K562 (cell line): ENCODE measurements around the gene NOTO. TPM values are rescaled to one million over a fixed set of nuclear protein-coding genes. Genes with fewer than 3 reads are reported as not detected.

ENCODE experiments used
- ATAC-seq: fragments of 200-7000 bp; cut with Tn5 transposase; 3 replicates; pipeline ENCODE4 v1.9.1; 2020; ENCODE audit warnings: moderate library complexity
- BruUV-seq: library from RNA; stranded (reverse); fragments of 400-500 nt; replicated peaks from 2 replicates; lab custom pipeline; 2021; lab: Mats Ljungman, UMichigan
- CTCF ChIA-PET: fragments of 300-600 bp; formaldehyde crosslinking; extraction: SDS; loops from one replicate; lab custom pipeline; 2021; ENCODE audit warnings: low intra/inter-chr PET ratio; lab: Yijun Ruan, JAX
- POLR2A ChIA-PET: fragments of 300-600, 350-650 bp; sonication (Branson Sonifier 250); formaldehyde crosslinking; extraction: SDS; loops from one replicate; lab custom pipeline; 2021; ENCODE audit warnings: antibody characterized with exemption, inconsistent platforms; lab: Yijun Ruan, JAX
- DNase-seq, 4 experiments: peaks; one replicate each; pipeline versions ENCODE4 v3.0.0 to v3.0.0-alpha.2; 2011 to 2018; ENCODE audit warnings: low spot score in 3 of 4, mixed read lengths in 3 of 4; ENCODE audit errors: extremely low read depth in 1 of 4
- FAIRE-seq: peaks from 2 replicates; lab custom pipeline; 2011; peaks lifted over from hg19 to GRCh38; lab: Jason Lieb, UNC
- H2AFZ ChIP-seq: 2 replicates; pipeline ENCODE4 v1.6.0; 2011; ENCODE audit warnings: low read depth, low read length, control low read depth, inconsistent platforms
- H3K27ac ChIP-seq: fragments of 200-600 bp; 3 replicates; pipeline ENCODE4 v1.8.0; 2011; ENCODE audit warnings: low read depth, mild to moderate bottlenecking, control low read depth, inconsistent platforms, low read length, moderate library complexity, mixed read lengths; ENCODE audit errors: extremely low read depth
- H3K27me3 ChIP-seq, 2 experiments: fragments of 300-600 bp in 1 of 2; 2 replicates in 1 of 2; 3 replicates in 1 of 2; pipeline versions ENCODE4 v1.6.0 to v1.8.0; 2011; ENCODE audit warnings: inconsistent platforms in 2 of 2, low read length in 2 of 2, mild to moderate bottlenecking in 1 of 2, mixed read lengths in 1 of 2, moderate library complexity in 1 of 2; ENCODE audit not compliant: control insufficient read depth in 2 of 2, insufficient read depth in 2 of 2
- H3K36me3 ChIP-seq: fragments of 300-600 bp; 3 replicates; pipeline ENCODE4 v1.8.0; 2011; ENCODE audit warnings: mild to moderate bottlenecking, low read length, inconsistent platforms; ENCODE audit not compliant: control insufficient read depth, insufficient read depth
- H3K4me1 ChIP-seq, 2 experiments: fragments of 200-600 bp in 1 of 2; replicated peaks in 1 of 2; 2 replicates in 1 of 2; 3 replicates in 1 of 2; pipeline versions ENCODE4 v1.5.1 to v1.8.0; 2011; ENCODE audit warnings: inconsistent platforms in 2 of 2, low read length in 2 of 2, mild to moderate bottlenecking in 1 of 2, mixed read lengths in 1 of 2, moderate library complexity in 1 of 2; ENCODE audit not compliant: control insufficient read depth in 2 of 2, insufficient read depth in 2 of 2
- H3K4me2 ChIP-seq: 2 replicates; pipeline ENCODE4 v1.6.1; 2011; ENCODE audit warnings: low read length, control low read depth, inconsistent platforms, mixed read lengths; ENCODE audit not compliant: insufficient read depth
- H3K4me3 ChIP-seq: fragments of 200-600 bp; sonication (generic), shearing (Covaris generic); 2 replicates; pipeline ENCODE4 v1.5.1; 2016; ENCODE audit warnings: control low read depth, inconsistent platforms
- H3K79me2 ChIP-seq: fragments of 200-600 bp; 3 replicates; pipeline ENCODE4 v1.8.0; 2011; ENCODE audit warnings: low read length, inconsistent platforms; ENCODE audit not compliant: control insufficient read depth, insufficient read depth
- H3K9ac ChIP-seq, 2 experiments: 2 replicates each; pipeline versions ENCODE4 v1.6.0 to v1.6.1; 2011; ENCODE audit warnings: low read depth in 2 of 2, low read length in 2 of 2, control low read depth in 1 of 2, inconsistent platforms in 1 of 2, mild to moderate bottlenecking in 1 of 2, mixed read lengths in 1 of 2; ENCODE audit not compliant: insufficient read depth in 1 of 2
- H3K9me1 ChIP-seq: one replicate; pipeline ENCODE4 v1.6.0; 2011; ENCODE audit warnings: inconsistent platforms, mild to moderate bottlenecking, low read length, moderate library complexity; ENCODE audit not compliant: control insufficient read depth, insufficient read depth
- H3K9me3 ChIP-seq: replicated peaks from 2 replicates; pipeline ENCODE4 v1.5.1; 2011; ENCODE audit warnings: low read depth, low read length, inconsistent platforms; ENCODE audit not compliant: control insufficient read depth, insufficient read depth
- H4K20me1 ChIP-seq: replicated peaks from 2 replicates; pipeline ENCODE4 v1.6.1; 2011; ENCODE audit warnings: low read length, inconsistent platforms, mixed read lengths; ENCODE audit not compliant: control insufficient read depth, insufficient read depth
- BRD9 ChIP-seq: fragments of 450-650 bp; IDR thresholded peaks from 2 replicates; pipeline ENCODE4 v1.6.1; 2018; ENCODE audit warnings: low read depth; ENCODE audit not compliant: partially characterized antibody
- CSDE1 ChIP-seq, 2 experiments: fragments of 450-650 bp; IDR thresholded peaks; 2 replicates each; pipeline ENCODE4 v1.6.1; 2016; ENCODE audit warnings: mild to moderate bottlenecking in 1 of 2
- CUX1 ChIP-seq: fragments of 200-800 bp; sonication (Bioruptor generic); IDR thresholded peaks from 2 replicates; pipeline ENCODE4 v1.6.1; 2016; ENCODE audit warnings: missing genetic modification characterization, missing compliant biosample characterization
- ELK1 ChIP-seq: sonication (generic); formaldehyde crosslinking; IDR thresholded peaks from 2 replicates; pipeline ENCODE4 v1.8.1; 2022; ENCODE audit warnings: missing genetic modification reagents
- GABPA ChIP-seq: fragments of 200-800 bp; sonication (Bioruptor generic); conservative IDR thresholded peaks from 2 replicates; pipeline ENCODE4 v1.6.1; 2016; ENCODE audit warnings: low read depth, missing genetic modification characterization, missing compliant biosample characterization
- IRF1 ChIP-seq: sonication (generic); formaldehyde crosslinking; IDR thresholded peaks from 2 replicates; pipeline ENCODE4 v1.8.0; 2022; ENCODE audit warnings: missing genetic modification reagents, mild to moderate bottlenecking, borderline replicate concordance
- MYNN ChIP-seq, 2 experiments: sonication (generic); formaldehyde crosslinking in 1 of 2; IDR thresholded peaks; 2 replicates each; pipeline versions ENCODE4 v1.5.0 to v1.6.1; 2016 to 2020; ENCODE audit warnings: antibody characterized with exemption in 1 of 2, missing genetic modification reagents in 1 of 2
- POLR2B ChIP-seq: fragments of 450-650 bp; IDR thresholded peaks from 2 replicates; pipeline ENCODE4 v1.6.1; 2018; ENCODE audit warnings: low read depth; ENCODE audit not compliant: partially characterized antibody
- RCOR1 ChIP-seq, 2 experiments: IDR thresholded peaks; 2 replicates each; pipeline ENCODE4 v1.6.1; 2012; ENCODE audit warnings: low read depth in 2 of 2, low read length in 2 of 2, borderline replicate concordance in 1 of 2, improper control_type of control experiment in 1 of 2
- SMAD1 ChIP-seq: fragments of 150-350 bp; IDR thresholded peaks from 2 replicates; pipeline ENCODE4 v1.6.1; 2014; ENCODE audit warnings: low read length, low read depth; ENCODE audit not compliant: partially characterized antibody
- TRIM24 ChIP-seq, 2 experiments: fragments of 450-650 bp; IDR thresholded peaks; 2 replicates each; pipeline ENCODE4 v1.6.1; 2016
- ZFP30 ChIP-seq: fragments of 250-450 bp; sonication (Bioruptor Pico); IDR thresholded peaks from 2 replicates; pipeline ENCODE4 v1.8.0; 2022; ENCODE audit warnings: moderate library complexity, mild to moderate bottlenecking, inconsistent platforms, borderline replicate concordance
- ZNF431 ChIP-seq: sonication (generic); formaldehyde crosslinking; IDR thresholded peaks from 2 replicates; pipeline ENCODE4 v1.8.0; 2022; ENCODE audit warnings: mild to moderate bottlenecking, missing genetic modification reagents
- ZNF79 ChIP-seq: fragments of 250-450 bp; sonication (Bioruptor Pico); IDR thresholded peaks from 2 replicates; pipeline ENCODE4 v1.4.0; 2020; ENCODE audit warnings: low read depth, mild to moderate bottlenecking, moderate library complexity
- WGBS: fragments of 100-300 bp; shearing (Covaris generic); methylation state at CpG from one replicate; pipeline ENCODE4 v1.1.6; 2016; ENCODE audit warnings: low coverage, mixed read lengths; ENCODE audit not compliant: insufficient coverage; ENCODE audit errors: missing lambda C conversion rate; 5-methylcytosine and 5-hydroxymethylcytosine counted together
- in situ Hi-C: fragments of 300-500 bp; cut with MboI; formaldehyde crosslinking; loops from 4 replicates; pipeline ENCODE4 v1.15.0; 2018; ENCODE audit warnings: inconsistent platforms, mixed read lengths
- intact Hi-C: fragments of 100-400 bp; cut with micrococcal nuclease; formaldehyde crosslinking; loops from 2 replicates; pipeline ENCODE4 v1.14.2; 2022
- polyA plus RNA-seq, 8 experiments: library from polyadenylated mRNA; depleted of rRNA in 4 of 8; stranded (reverse) in 5 of 8; unstranded in 3 of 8; fragments of >200 nt; fragmentation: Nextera tagmentation in 2 of 8; fragmentation: Illumina TruSeq in 1 of 8; extraction: Ambion mirVana in 2 of 8; extraction: Trizol in 1 of 8; gene quantifications; 2 replicates each; pipeline versions ENCODE4 v1.2.1 to v1.2.3, GENCODE V29; 2011 to 2014; ENCODE audit warnings: inconsistent platforms in 1 of 8, missing spikeins in 1 of 8
- total RNA-seq, 7 experiments: library from RNA; depleted of rRNA in 6 of 7; stranded (reverse); fragments of >200 nt in 6 of 7; fragmentation: Illumina TruSeq in 2 of 7; extraction: Trizol in 2 of 7; gene quantifications; 2 replicates each; pipeline versions ENCODE4 v1.2.1 to v1.2.3, GENCODE V29; 2011 to 2021; ENCODE audit warnings: low replicate concordance in 1 of 7

The NOTO gene
- total and polyA plus RNA-seq, 9 of the 15 experiments (the other 6 are each of a cell fraction or from before 2014, with no cell fraction given) = not detected

GRCh38 chr2:73223821-73224220 is 21.4 kb downstream of the NOTO start:
- Histone ChIP-seq H3K27me3 (no peaks in the 10 kb centered on the region), H3K36me3 (peaks cover 97% of the 10 kb centered on the region; the same call in 2 of the 3 replicates), H3K4me1 (peaks cover 0 to 7% of the 10 kb centered on the region in 2 experiments; a peak in 3 of 5 replicates), H3K27ac (no peak overlapping the region), H3K79me2 (no peaks in the 10 kb centered on the region), H3K4me2 (no peak overlapping the region), H2AFZ (no peak overlapping the region), H3K4me3 (no peak overlapping the region), H4K20me1 (peaks cover 3% of the 10 kb centered on the region; the same call in 1 of the 2 replicates), H3K9me1 (no peaks in the 10 kb centered on the region), H3K9me3 (no peaks in the 10 kb centered on the region), H3K9ac (no peak overlapping the region)
- in situ Hi-C loops (no loop called here), intact Hi-C loops (no loop called here)
- CTCF ChIA-PET = no interaction called here
- BruUV-seq = no TSS peak
- POLR2A ChIA-PET = interaction anchor here (1.0 to 4.9 kb wide), 2 partner anchors 9 to 11 kb away, joined by 6 to 43 read pairs; partner anchors contain the start of genes CCT7 and PRADC1
- WGBS = 76% methylated on average over 4 of the region's 4 CpGs
- DNase-seq (no peak), ATAC-seq (no peak), FAIRE-seq (no peak)
- TF ChIP-seq GABPA (tag) (no peak), TRIM24 (IDR thresholded peaks at IDR 0.05) (no peak), CSDE1 (IDR thresholded peaks at IDR 0.05) (no peak), POLR2B (no peak), ZFP30 (CRISPR knock-in tag) (no peak), CUX1 (CRISPR knock-in tag) (no peak), MYNN (IDR thresholded peaks at IDR 0.05) (no peak), MYNN (CRISPR knock-in tag; IDR thresholded peaks at IDR 0.05) (no peak), SMAD1 (no peak), RCOR1 (IDR thresholded peaks at IDR 0.05; ENCODE audit: borderline replicate concordance in 1 of 2, low read depth in 2 of 2, low read length in 2 of 2) (no peak), ZNF79 (CRISPR knock-in tag) (no peak), ZNF431 (CRISPR knock-in tag) (no peak), ELK1 (CRISPR knock-in tag) (no peak), BRD9 (no peak), IRF1 (CRISPR knock-in tag) (no peak)
